Stimulated activated CD8-positive, alpha-beta memory T cell treated with anti-CD3 and anti-CD28 coated beads, Interleukin-2, amount 100 ng/mL, for 1 hour (primary cell): ENCODE results near the gene ZDHHC22.

Experiments
- DNase-seq, 2 donors: peaks; one replicate each; pipeline ENCODE4 v3.0.0-alpha.2; 2020; ENCODE audit warnings: low read depth in 2 of 2

Gene ZDHHC22

GRCh38 chr14:77103951-77104350, 37.6 kb downstream of the ZDHHC22 start:
- DNase-seq, result no peak

- no peak for DNase-seq
These were observed 38.1 kb downstream of the ZDHHC22 start for GRCh38 chr14:77103475-77103874.

- no peak for DNase-seq
These were observed 39.4 kb downstream of the ZDHHC22 start for GRCh38 chr14:77102154-77102553.

GRCh38 chr14:77100961-77101360, 40.6 kb downstream of the ZDHHC22 start:
- DNase-seq, result no peak

- DNase-seq, result no peak
These were observed 42.0 kb downstream of the ZDHHC22 start for GRCh38 chr14:77099425-77100167.

GRCh38 chr14:77098529-77099353, 42.9 kb downstream of the ZDHHC22 start:
- DNase-seq, result no peak

- DNase-seq, result peak; percentile 97 to 98
These were observed 43.7 kb downstream of the ZDHHC22 start, which contains the start of gene CIPC for GRCh38 chr14:77097700-77098528. TSS of gene CIPC (plus strand) at chr14:77098258. CDS start at chr14:77105709, 7,451 bp downstream.

GRCh38 chr14:77097006-77097699, 44.4 kb downstream of the ZDHHC22 start:
- no peak for DNase-seq

- peak; percentile 51 to 62 for DNase-seq
These were observed 46.8 kb downstream of the ZDHHC22 start for GRCh38 chr14:77094672-77095284.

- no peak for DNase-seq
These were observed 48.9 kb downstream of the ZDHHC22 start for GRCh38 chr14:77092676-77093075.

- no peak for DNase-seq
These were observed 50.1 kb downstream of the ZDHHC22 start for GRCh38 chr14:77091518-77091917.

- DNase-seq, result no peak
These were observed 52.9 kb downstream of the ZDHHC22 start for GRCh38 chr14:77088645-77089044.

- no peak for DNase-seq
These were observed 53.4 kb downstream of the ZDHHC22 start for GRCh38 chr14:77088219-77088618.

GRCh38 chr14:77087631-77088030, 54.0 kb downstream of the ZDHHC22 start:
- no peak for DNase-seq

GRCh38 chr14:77086951-77087350, 54.6 kb downstream of the ZDHHC22 start:
- DNase-seq, result no peak

GRCh38 chr14:77086017-77086727, 55.4 kb downstream of the ZDHHC22 start:
- no peak for DNase-seq

- DNase-seq, result no peak
These were observed 56.1 kb downstream of the ZDHHC22 start for GRCh38 chr14:77085538-77085937.

GRCh38 chr14:77084985-77085384, 56.6 kb downstream of the ZDHHC22 start:
- DNase-seq, result no peak

- no peak for DNase-seq
These were observed 58.5 kb downstream of the ZDHHC22 start for GRCh38 chr14:77083082-77083481.

- no peak for DNase-seq
These were observed 59.2 kb downstream of the ZDHHC22 start for GRCh38 chr14:77082356-77082755.
